BLaER1 treated with 17β-estradiol and CSF1 and Interleukin-3, amounts not matched to agents 10 nM and 100 nM (cell line): Measurements from ENCODE around the gene CD53.
"Not testable (repeated sequence)": the region's sequence is repeated elsewhere in the genome, so short reads cannot be mapped to it uniquely, and the experiment has no call there.

Source experiments
- H3K27ac ChIP-seq, 11 experiments: shearing (Covaris generic); formaldehyde crosslinking; 2 replicates each; pipeline ENCODE4 v1.8.1; 2022
- H3K27me3 ChIP-seq, 11 experiments: shearing (Covaris generic); formaldehyde crosslinking; 2 replicates each; pipeline ENCODE4 v1.8.1; 2022
- H3K36me3 ChIP-seq, 11 experiments: shearing (Covaris generic); formaldehyde crosslinking; 2 replicates each; pipeline ENCODE4 v1.8.1; 2022
- H3K4me1 ChIP-seq, 10 experiments: shearing (Covaris generic); formaldehyde crosslinking; 2 replicates each; pipeline ENCODE4 v1.8.1; 2022
- H3K4me2 ChIP-seq, 11 experiments: shearing (Covaris generic); formaldehyde crosslinking; 2 replicates each; pipeline ENCODE4 v1.8.1; 2022
- H3K4me3 ChIP-seq, 10 experiments: shearing (Covaris generic); formaldehyde crosslinking; 2 replicates each; pipeline ENCODE4 v1.8.1; 2022
- H3K9ac ChIP-seq, 11 experiments: shearing (Covaris generic); formaldehyde crosslinking; 2 replicates each; pipeline ENCODE4 v1.8.1; 2022
- H3K9me3 ChIP-seq, 11 experiments: shearing (Covaris generic); formaldehyde crosslinking; replicated peaks in 1 of 11; 2 replicates each; pipeline ENCODE4 v1.8.1; 2022
- H4K20me1 ChIP-seq, 11 experiments: shearing (Covaris generic); formaldehyde crosslinking; 2 replicates each; pipeline ENCODE4 v1.8.1; 2022
- Cebpa-rat ChIP-seq, 11 experiments: shearing (Covaris generic); IDR thresholded peaks; 2 replicates each; pipeline ENCODE4 v1.8.1; 2022

CD53 gene

GRCh38 chr1:110916274-110916668 is 43.3 kb downstream of the CD53 start:
- TF ChIP-seq Cebpa-rat (IDR thresholded peaks at IDR 0.05), result no peak
- no peaks in the 10 kb centered on the region for H3K27me3 ChIP-seq
- no peak overlapping the region; a peak in 1 of 22 replicates for H3K27ac ChIP-seq
- no peak overlapping the region for H3K9ac ChIP-seq
- H3K4me2 ChIP-seq, result peak overlapping the region in 4 of 11 experiments; percentile 64 to 71 (median 69); a peak in 6 of 22 replicates
- H3K9me3 ChIP-seq, result peaks cover 14 to 33% (median 20%) of the 10 kb centered on the region in 11 experiments
- peaks cover 0 to 10% (median 0%) of the 10 kb centered on the region in 11 experiments; a peak in 2 of 22 replicates for H3K36me3 ChIP-seq
- H3K4me1 ChIP-seq, result peaks cover 0 to 13% (median 7%) of the 10 kb centered on the region in 10 experiments; a peak in 11 of 20 replicates
- H4K20me1 ChIP-seq, result no peaks in the 10 kb centered on the region
- no peak overlapping the region for H3K4me3 ChIP-seq

DNA sequence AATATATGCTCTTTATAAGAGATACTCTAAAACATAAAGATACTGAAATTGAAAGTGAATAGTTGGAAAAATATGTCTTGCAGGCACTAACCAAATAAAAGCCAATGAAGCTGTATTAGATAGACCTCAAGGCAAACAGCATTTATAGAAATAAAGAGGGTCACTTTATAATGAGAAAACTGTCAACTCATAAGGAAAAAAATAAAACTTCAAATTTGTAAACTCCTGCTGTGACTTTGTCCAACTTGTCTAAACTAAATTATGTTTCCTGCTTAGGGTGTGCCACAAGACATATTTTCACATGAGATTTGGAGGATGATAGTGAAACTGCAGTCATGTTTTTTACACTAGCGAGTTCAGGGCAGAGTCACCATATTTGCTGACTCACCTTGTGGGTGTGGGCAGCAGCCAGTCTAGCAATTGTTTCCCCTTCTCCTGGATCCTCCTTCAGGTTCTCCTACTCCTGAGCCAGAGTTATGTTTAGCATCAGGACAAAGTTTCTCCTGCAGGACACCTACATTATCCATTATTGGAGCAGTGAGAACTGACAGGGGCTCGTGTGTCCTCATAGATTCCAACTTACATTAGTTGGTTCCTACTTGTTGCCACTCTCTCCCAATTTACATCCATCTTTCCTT is 43.8 kb downstream of the CD53 start:
- Histone ChIP-seq H3K9ac (0 out of 22 replicates have a peak overlapping the region, but pooled peaks of 1 of the 11 experiments have one; percentile 4), H3K4me3 (peak overlapping the region in 2 of 10 experiments; percentile 6 to 24; a peak in 2 of 20 replicates), H3K36me3 (peaks cover 0 to 10% (median 0%) of the 10 kb centered on the region in 11 experiments; a peak in 4 of 22 replicates), H3K4me1 (peaks cover 0 to 13% (median 7%) of the 10 kb centered on the region in 10 experiments; a peak in 11 of 20 replicates), H3K4me2 (peak overlapping the region in 8 of 11 experiments; percentile 3 to 71 (median 64); a peak in 11 of 22 replicates), H3K27ac (peak overlapping the region in 2 of 11 experiments; percentile 35 to 47; a peak in 4 of 22 replicates), H3K9me3 (peaks cover 12 to 30% (median 18%) of the 10 kb centered on the region in 11 experiments), H3K27me3 (no peaks in the 10 kb centered on the region), H4K20me1 (no peaks in the 10 kb centered on the region)
- no peak for TF ChIP-seq Cebpa-rat (IDR thresholded peaks at IDR 0.05)

GRCh38 chr1:110918016-110918415 is 45.1 kb downstream of the CD53 start:
- no peak overlapping the region for H3K4me3 ChIP-seq
- H3K27ac ChIP-seq, result no peak overlapping the region
- H3K36me3 ChIP-seq, result peaks cover 0 to 10% (median 0%) of the 10 kb centered on the region in 11 experiments; a peak in 3 of 22 replicates
- no peak overlapping the region for H3K4me2 ChIP-seq
- no peaks in the 10 kb centered on the region for H4K20me1 ChIP-seq
- H3K9ac ChIP-seq, result no peak overlapping the region
- H3K9me3 ChIP-seq, result peaks cover under 1 to 24% (median 11%) of the 10 kb centered on the region in 11 experiments; a peak in 20 of 22 replicates
- peaks cover 0 to 13% (median 7%) of the 10 kb centered on the region in 10 experiments; a peak in 11 of 20 replicates for H3K4me1 ChIP-seq
- H3K27me3 ChIP-seq, result no peaks in the 10 kb centered on the region
- no peak for TF ChIP-seq Cebpa-rat (IDR thresholded peaks at IDR 0.05)

- Histone ChIP-seq H3K9me3 (peaks cover 0 to 17% (median 6%) of the 10 kb centered on the region in 11 experiments; a peak in 14 of 22 replicates), H3K4me3 (no peak overlapping the region), H3K36me3 (peaks cover 0 to 10% (median 0%) of the 10 kb centered on the region in 11 experiments; a peak in 3 of 22 replicates), H3K27me3 (no peaks in the 10 kb centered on the region), H3K9ac (no peak overlapping the region), H3K4me1 (peaks cover 0 to 3% (median 2%) of the 10 kb centered on the region in 10 experiments; a peak in 11 of 20 replicates), H3K4me2 (no peak overlapping the region), H4K20me1 (no peaks in the 10 kb centered on the region), H3K27ac (no peak overlapping the region)
- TF ChIP-seq Cebpa-rat (IDR thresholded peaks at IDR 0.05), result no peak
These were observed 49.0 kb downstream of the CD53 start for GRCh38 chr1:110921953-110922352.

DNA sequence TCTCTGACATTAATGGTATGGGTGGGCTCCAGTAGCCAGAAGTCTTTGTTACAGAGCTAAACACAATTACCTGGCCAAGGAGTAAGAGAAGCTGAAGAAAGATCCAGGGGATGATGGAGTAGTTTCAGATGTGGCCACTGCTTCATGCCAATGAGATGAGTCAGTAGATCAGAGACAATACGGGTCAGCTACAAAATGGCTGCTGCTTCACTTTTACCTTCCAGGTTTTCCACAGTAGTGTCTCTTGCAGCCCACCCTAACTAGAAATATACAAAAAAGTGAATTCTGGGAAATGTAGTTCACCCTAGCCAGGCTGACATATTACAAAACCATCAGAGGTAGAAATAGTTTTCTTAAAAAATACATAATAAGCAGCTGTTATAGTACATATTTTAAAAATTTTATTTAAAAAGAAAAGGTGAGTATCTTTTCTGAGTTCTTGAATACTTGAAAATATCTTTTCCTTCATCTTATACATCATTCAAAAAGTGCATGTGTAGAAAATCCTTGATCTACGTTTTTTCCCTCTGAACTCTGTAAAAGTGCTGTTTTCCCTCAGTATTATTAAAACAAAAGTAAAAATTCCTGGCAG is 54.6 kb downstream of the CD53 start:
- Histone ChIP-seq H3K9ac (no peak overlapping the region), H3K4me2 (no peak overlapping the region), H3K4me1 (peaks cover 0 to 5% (median 0%) of the 10 kb centered on the region in 10 experiments; a peak in 1 of 20 replicates), H3K27ac (no peak overlapping the region), H3K9me3 (peaks cover 0 to 38% (median 17%) of the 10 kb centered on the region in 11 experiments; a peak in 18 of 22 replicates), H4K20me1 (no peaks in the 10 kb centered on the region), H3K4me3 (no peak overlapping the region), H3K27me3 (no peaks in the 10 kb centered on the region), H3K36me3 (peaks cover 0 to under 1% (median 0%) of the 10 kb centered on the region in 11 experiments; a peak in 2 of 22 replicates)
- no peak for TF ChIP-seq Cebpa-rat (IDR thresholded peaks at IDR 0.05)

DNA sequence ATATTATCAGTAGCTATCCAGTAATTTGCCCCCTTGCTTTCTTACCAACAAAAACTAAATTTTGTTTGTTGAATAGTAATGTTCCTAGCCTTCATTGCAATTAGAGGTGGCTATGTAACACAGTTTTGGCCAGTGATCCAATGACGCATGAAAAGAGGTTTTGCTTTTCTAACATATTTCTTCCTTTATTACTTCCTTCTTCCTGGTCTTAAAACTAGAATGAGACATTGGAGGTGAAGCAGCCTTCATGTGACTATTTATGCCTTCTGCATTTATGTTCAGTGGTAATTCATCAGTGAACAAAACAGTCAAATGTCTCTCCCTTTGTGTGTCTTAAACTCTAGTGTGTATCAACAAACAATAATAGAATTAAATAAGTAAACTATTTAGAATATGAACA is 55.2 kb downstream of the CD53 start:
- peaks cover 0 to 44% (median 19%) of the 10 kb centered on the region in 11 experiments; a peak in 19 of 22 replicates for H3K9me3 ChIP-seq
- H3K9ac ChIP-seq, result no peak overlapping the region
- peaks cover 0 to 3% (median 0%) of the 10 kb centered on the region in 11 experiments; a peak in 5 of 22 replicates for H3K36me3 ChIP-seq
- no peaks in the 10 kb centered on the region for H3K27me3 ChIP-seq
- H3K27ac ChIP-seq, result no peak overlapping the region
- no peak overlapping the region for H3K4me3 ChIP-seq
- H3K4me2 ChIP-seq, result peak overlapping the region in 1 of 11 experiments; percentile 5; a peak in 2 of 22 replicates
- H3K4me1 ChIP-seq, result peaks cover 0 to 5% (median 0%) of the 10 kb centered on the region in 10 experiments; a peak in 1 of 20 replicates
- no peaks in the 10 kb centered on the region for H4K20me1 ChIP-seq
- no peak for TF ChIP-seq Cebpa-rat (IDR thresholded peaks at IDR 0.05)

- H3K4me3 ChIP-seq, result no peak overlapping the region
- H3K4me1 ChIP-seq, result peaks cover 0 to 5% (median 0%) of the 10 kb centered on the region in 10 experiments; a peak in 1 of 20 replicates
- TF ChIP-seq Cebpa-rat (IDR thresholded peaks at IDR 0.05), result no peak
- no peaks in the 10 kb centered on the region for H4K20me1 ChIP-seq
- peaks cover 5 to 50% (median 23%) of the 10 kb centered on the region in 11 experiments; a peak in 20 of 22 replicates for H3K9me3 ChIP-seq
- H3K27me3 ChIP-seq, result no peaks in the 10 kb centered on the region
- H3K36me3 ChIP-seq, result peaks cover 0 to 10% (median 0%) of the 10 kb centered on the region in 11 experiments; a peak in 6 of 22 replicates
- no peak overlapping the region for H3K27ac ChIP-seq
- H3K9ac ChIP-seq, result no peak overlapping the region
- no peak overlapping the region for H3K4me2 ChIP-seq
These were observed 56.0 kb downstream of the CD53 start for GRCh38 chr1:110928904-110929303.

DNA sequence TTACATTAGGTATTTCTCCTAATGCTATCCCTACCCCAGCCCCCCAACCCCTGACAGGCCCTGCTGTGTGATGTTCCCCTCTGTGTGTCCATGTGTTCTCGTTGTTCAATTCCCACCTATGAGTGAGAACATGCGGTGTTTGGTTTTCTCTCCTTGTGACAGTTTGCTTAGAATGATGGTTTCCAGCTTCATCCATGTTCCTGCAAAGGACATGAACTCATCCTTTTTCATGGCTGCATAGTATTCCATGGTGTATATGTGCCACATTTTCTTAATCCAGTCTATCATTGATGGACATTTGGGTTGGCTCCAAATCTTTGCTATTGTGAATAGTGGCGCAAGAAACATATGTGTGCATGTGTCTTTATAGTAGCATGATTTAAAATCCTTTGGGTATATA is 58.1 kb downstream of the CD53 start:
- peaks cover 4 to 26% (median 10%) of the 10 kb centered on the region in 11 experiments; a peak in 12 of 22 replicates for H3K36me3 ChIP-seq
- H3K4me1 ChIP-seq, result not testable (repeated sequence)

DNA sequence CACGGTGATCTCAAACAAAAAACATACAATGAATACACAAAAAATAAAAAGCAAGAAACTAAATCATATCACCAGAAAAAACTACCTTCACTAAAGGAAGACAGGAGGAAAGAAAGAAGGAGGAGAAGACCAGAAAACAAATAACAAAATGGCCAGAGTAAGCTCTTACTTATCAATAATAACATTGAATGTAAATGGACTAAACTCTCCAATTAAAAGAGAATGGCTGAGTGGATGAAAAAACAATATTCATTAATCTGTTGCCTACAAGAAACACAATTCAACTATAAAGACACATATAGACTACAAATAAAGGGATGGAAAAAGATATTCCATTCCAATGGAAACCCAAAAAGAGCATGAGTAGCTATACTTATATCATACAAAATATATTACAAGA is 63.6 kb downstream of the CD53 start:
- Histone ChIP-seq H3K9me3 (peaks cover 44 to 81% (median 61%) of the 10 kb centered on the region in 11 experiments), H4K20me1 (no peaks in the 10 kb centered on the region), H3K27me3 (no peaks in the 10 kb centered on the region), H3K4me2 (no peak overlapping the region), H3K9ac (no peak overlapping the region), H3K36me3 (peaks cover 4 to 27% (median 11%) of the 10 kb centered on the region in 11 experiments; a peak in 12 of 22 replicates), H3K27ac (no peak overlapping the region), H3K4me1 (no peaks in the 10 kb centered on the region), H3K4me3 (no peak overlapping the region)
- no peak for TF ChIP-seq Cebpa-rat (IDR thresholded peaks at IDR 0.05)

More for the DNA sequence above, 58.1 kb downstream of the CD53 start:
- H3K9ac ChIP-seq, H3K4me3 ChIP-seq, H3K27me3 ChIP-seq, H4K20me1 ChIP-seq, H3K27ac ChIP-seq, H3K4me2 ChIP-seq: not testable (repeated sequence)
- peaks cover 20 to 65% (median 43%) of the 10 kb centered on the region in 11 experiments for H3K9me3 ChIP-seq
